ENCODE data around the gene PRLH.

DNA sequence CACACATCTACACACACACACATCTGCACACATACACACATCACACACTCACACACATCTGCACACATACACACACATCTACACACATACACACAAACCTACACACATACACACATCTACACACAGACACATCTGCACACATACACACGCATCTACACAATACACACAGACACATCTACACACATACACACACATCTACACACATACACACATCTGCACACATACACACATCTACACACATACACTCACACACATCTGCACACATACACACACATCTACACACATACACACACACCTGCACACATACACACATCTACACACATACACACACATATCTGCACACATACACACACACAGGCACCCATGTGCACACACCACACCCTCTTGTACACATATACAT, 400 bp upstream of the PRLH start:
- no peak for TF ChIP-seq CTCF (IDR thresholded peaks at IDR 0.05; ENCODE audit: insufficient read depth, low read length, poor library complexity, severe bottlenecking)
- TF ChIP-seq EZH2phosphoT487 (conservative IDR thresholded peaks at IDR 0.05; ENCODE audit: low read length), result no peak

All from SU-DHL-6 (cell line).